DND-41 (cell line): ENCODE data around the gene SH3BP1.

ENCODE experiments used
- EZH2 ChIP-seq: IDR thresholded peaks from 3 replicates; pipeline ENCODE4 v1.6.1; 2012; ENCODE audit warnings: borderline replicate concordance, low read depth, mild to moderate bottlenecking, moderate library complexity, low read length, inconsistent platforms; ENCODE audit not compliant: severe bottlenecking
- TF ChIP-seq, protein P1 (sequence below): IDR thresholded peaks from 2 replicates; pipeline ENCODE4 v1.5.1; 2012; ENCODE audit warnings: borderline replicate concordance, low read length, moderate library complexity, mild to moderate bottlenecking; ENCODE audit not compliant: poor library complexity, severe bottlenecking; ENCODE audit errors: extremely low read depth

DNA sequence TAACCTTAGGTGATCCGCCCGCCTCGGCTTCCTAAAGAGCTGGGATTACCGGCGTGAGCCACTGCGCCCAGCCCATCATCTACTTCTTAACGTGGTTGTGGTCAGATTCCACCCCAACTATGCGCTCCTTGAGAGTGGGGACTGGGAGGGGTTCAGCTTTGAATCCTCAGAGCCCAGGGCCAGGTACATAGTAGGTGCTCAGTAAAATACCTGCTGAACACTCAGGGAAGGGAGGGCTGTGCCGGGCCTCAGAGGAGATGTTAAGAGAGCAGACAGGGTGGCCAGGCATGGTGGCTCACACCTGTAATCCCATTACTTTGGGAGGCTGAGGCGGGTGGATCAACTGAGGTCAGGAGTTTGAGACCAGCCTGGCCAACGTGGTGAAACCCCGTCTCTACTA is 34.8 kb downstream of the SH3BP1 start:
- TF ChIP-seq, protein P1, sequence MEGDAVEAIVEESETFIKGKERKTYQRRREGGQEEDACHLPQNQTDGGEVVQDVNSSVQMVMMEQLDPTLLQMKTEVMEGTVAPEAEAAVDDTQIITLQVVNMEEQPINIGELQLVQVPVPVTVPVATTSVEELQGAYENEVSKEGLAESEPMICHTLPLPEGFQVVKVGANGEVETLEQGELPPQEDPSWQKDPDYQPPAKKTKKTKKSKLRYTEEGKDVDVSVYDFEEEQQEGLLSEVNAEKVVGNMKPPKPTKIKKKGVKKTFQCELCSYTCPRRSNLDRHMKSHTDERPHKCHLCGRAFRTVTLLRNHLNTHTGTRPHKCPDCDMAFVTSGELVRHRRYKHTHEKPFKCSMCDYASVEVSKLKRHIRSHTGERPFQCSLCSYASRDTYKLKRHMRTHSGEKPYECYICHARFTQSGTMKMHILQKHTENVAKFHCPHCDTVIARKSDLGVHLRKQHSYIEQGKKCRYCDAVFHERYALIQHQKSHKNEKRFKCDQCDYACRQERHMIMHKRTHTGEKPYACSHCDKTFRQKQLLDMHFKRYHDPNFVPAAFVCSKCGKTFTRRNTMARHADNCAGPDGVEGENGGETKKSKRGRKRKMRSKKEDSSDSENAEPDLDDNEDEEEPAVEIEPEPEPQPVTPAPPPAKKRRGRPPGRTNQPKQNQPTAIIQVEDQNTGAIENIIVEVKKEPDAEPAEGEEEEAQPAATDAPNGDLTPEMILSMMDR, result no peak
- TF ChIP-seq EZH2, result no peak
